GM21619 (cell line): ENCODE results near the gene NRL.

Experiments
- ATAC-seq: cut with Tn5 transposase; IDR thresholded peaks from one replicate; pipeline ENCODE4 v1.9.1; 2021; ENCODE audit not compliant: unreplicated experiment

The NRL gene

DNA sequence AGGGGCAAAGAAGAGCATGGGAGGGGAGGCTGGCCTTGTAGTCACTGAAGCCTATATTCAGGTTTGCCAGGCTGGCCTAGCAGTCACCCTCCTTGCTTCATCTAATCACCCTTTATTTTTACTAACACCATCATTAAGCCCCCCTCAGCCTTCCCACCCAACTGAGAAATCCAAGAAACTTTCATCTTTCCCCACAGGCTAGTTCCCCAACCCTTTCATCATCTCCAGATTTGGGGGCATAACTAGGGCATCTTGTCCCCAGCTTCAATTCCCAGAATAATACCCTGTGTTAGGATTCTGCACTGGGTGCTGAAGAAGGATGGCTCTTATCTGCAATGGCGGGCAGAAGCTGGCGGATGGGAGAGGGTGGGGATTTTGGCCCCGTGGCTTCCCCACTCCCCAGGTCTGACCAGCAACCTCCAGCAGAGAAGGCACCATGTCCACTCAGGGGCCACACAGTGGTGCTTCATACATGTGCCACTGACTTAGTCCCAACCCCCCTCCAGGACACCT is 13.7 kb downstream of the NRL start:
- no peak for ATAC-seq

GRCh38 chr14:24100197-24100981 is 14.4 kb downstream of the NRL start:
- ATAC-seq: no peak

- ATAC-seq: no peak
These were observed 15.6 kb downstream of the NRL start for GRCh38 chr14:24098927-24099813.

- no peak for ATAC-seq
These were observed 16.4 kb downstream of the NRL start for GRCh38 chr14:24098229-24098926.

DNA sequence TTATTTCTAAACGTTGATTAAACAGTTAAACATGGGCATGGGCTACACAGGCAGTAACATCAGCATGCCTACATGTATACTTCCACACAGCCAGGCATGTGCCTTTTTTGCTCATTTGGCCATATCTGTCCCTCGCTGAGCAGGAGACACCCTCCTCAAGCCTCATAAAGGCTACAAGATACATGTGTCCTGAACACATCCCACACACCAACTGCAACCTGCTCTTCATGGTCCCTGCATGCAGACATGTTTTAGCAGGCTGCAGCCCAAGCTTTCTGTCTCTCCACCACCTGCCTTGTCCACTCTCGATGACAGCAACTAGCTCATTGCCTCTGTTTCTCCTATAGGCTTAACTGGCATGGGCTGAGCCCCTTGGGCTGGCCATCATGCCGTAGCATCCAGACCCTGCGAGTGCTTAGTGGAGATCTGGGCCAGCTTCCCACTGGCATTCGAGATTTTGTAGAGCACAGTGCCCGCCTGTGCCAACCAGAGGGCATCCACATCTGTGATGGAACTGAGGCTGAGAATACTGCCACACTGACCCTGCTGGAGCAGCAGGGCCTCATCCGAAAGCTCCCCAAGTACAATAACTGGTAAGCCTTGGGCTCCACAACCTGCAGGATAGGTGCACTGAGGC is 18.1 kb downstream of the NRL start:
- ATAC-seq: no peak

DNA sequence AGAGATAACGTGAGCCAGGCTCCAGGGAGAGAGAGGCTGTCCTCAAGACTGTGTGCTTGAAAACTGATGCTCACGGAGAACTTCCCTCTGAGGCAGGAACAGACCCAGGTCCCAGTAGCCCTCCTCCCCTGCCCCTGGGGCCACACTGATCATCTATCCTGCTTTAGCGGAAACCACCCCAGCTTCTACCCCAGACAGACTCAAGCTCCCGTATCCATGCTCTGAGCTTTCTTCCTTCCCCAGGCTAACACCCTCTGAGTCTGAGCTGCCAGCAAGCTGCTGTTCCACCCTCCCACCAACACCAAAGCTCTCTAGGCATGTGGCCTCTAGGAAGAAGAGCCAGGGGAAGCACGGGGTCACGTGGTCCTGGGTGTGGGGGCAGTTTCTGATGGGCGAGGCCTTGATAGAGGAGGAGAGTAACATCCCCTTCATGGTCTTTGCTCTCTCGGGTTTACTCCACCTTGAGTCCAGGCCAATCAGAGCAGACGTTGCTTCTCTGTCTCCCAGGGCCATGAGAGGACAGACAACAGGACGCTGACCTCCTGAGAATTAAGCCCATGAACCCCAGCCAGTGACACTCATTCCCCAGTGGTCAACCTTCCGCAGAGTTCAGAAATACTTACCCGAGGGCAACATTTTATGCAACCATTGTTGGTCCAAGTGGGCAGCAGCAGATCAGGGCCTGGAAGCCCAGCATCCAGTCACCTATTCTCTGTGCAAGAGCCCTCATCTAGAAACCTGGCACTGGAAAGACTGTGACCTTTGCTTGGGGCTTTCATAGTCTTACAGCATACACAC is 19.3 kb downstream of the NRL start:
- ATAC-seq: peak; percentile 55

DNA sequence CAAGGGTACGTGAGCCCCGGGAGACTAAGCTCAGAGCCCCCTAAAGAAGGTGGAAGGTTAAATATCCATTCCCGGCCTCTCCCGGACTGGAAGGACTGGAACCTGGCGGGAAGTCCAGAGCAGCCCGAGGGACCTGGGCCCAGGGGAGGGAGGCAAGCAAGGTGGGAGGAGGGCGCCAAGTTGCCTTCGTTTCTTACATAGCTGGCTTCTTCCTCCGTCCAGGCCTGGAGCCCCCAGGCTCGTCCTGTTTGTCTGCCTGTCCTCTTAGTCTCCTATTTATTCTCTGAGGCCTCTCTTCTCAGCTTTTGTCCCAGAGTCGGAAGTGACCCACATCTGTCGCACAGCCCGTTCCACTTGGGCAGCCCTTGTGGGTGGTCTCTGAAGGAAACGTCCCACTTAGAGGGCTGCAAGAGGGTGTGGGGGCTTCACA is 19.9 kb downstream of the NRL start:
- ATAC-seq: no peak

DNA sequence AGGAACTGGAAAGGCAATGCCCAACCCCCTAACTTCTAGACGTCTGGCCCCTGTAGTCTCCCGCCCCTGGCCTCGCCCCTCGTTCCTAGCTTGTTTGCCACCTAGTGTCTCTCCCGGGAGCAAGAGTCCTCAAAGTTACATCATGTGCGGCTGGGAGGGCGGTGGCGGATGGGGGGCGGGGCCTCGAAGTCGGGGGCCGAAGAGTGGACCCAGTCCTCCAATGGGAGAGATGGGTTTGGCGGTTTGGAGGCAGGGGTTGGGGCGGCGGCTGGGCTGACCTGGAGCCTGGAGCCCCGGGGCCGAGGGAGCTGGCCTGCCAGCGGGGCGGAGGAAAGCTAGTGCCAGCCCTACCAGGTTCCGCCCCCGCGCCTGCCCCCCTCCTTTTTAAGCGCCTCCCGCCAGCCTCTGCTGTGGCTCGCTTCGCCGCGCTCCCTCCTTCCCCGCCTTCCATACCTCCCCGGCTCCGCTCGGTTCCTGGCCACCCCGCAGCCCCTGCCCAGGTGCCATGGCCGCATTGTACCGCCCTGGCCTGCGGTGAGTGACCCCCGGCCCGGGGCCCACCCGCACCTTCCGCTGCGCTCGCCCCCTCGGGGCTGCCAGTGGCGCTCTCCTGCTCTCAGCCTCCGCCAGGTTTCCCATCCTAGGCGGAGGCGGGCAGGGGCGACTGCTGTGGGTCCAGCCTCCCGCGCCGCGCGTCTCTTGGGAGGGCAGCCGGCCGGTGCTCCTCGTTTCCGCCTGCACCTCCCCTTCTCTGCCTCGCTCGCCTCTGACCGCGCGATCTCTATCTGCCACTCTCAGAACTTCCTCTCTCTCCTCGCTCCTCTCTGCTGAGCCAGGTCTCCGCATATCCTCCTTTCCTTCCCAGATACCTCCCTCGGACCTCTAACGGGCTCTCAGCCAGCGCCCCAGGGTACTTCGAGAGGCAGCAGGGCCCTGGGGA is 20.6 kb downstream of the NRL start, which contains the start of gene PCK2:
TSS of gene PCK2 (plus strand) at position 411 of the 940 bp plus-strand sequence. CDS start at position 506, 95 bp downstream.
- peak; percentile 48 for ATAC-seq

GRCh38 chr14:24093207-24093900 is 21.4 kb downstream of the NRL start:
- ATAC-seq: no peak

GRCh38 chr14:24092505-24093206 is 22.1 kb downstream of the NRL start:
- no peak for ATAC-seq

DNA sequence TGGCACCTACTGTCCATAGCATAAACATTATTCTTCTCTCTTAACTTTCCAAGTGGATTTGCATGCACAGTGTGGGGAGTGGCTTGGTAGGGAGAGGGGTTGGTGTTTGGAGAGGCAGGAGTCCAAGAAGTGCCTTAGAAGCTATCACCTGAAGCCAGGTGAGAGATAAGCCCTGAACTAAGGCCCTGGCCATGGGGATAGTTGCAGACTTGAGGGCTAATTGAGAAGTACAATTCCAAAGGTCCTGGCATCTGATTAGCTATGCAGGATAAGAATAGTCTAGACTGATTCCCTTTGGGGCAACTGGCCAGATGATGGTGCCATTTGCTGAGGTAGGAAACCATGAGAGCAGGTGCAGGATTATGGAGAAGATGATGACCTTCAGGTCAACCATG is 22.6 kb downstream of the NRL start:
- no peak for ATAC-seq

GRCh38 chr14:24089890-24090289 is 24.9 kb downstream of the NRL start:
- ATAC-seq: no peak

DNA sequence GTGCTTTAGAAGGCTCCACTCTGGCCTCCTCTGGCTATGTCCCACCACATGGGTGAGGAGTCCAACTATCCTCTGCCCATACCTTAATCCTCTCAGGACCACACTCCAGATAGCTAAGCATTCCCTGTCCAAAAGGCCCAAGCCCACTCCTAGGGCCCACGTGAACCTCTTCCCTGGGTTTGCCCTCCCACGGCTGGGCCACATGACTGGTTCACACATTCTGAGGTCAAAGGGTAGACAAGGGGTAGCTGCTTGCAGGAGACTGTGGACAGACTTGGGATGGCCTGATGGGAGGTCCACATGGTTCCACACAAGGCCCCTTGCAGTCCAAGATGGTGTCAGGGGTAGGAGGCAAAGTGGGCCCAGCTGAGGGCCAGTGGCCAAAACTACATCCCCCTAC is 26.7 kb downstream of the NRL start:
- ATAC-seq: no peak

GRCh38 chr14:24087004-24087403 is 27.7 kb downstream of the NRL start:
- ATAC-seq: no peak

GRCh38 chr14:24086193-24086955 is 28.4 kb downstream of the NRL start:
- no peak for ATAC-seq

DNA sequence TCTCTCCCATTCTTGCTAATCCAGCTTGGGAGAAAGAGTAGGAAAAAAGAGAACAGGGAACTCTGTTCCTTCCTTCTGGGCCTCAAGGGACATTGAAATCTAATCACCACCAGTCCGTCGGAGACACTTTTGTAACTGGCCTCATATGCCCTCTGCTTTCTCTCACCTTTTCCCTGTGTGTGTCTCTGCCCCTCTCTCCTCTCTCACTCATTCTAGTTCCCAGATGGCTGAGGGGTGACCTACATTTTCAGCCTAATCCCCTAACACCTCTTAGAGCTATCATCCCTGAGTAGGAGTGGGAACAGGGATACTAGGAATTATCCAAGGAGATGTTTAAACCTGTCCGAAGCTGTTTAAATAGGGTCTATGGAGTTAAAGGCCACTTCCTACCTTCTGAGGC is 29.5 kb downstream of the NRL start:
- ATAC-seq: no peak

DNA sequence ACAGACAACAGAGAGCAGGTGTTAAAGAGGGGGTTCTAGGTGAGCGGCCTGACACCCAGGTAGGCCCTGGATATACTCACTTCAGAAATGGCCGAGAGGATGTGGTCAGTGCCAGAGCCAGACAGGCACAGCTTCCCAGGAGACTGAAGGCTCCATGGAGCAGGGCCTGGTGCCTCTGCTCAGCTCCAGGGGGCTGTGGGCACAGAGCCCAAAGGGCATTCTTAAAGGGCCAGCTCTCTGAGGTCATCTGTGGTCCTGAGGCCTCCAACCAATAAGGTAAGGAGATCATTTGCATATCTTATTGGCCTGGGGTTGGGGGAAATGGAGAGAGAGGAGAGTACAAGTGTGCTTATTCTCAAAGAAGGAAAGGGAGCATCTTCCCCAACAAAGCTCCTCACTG is 30.3 kb downstream of the NRL start:
- ATAC-seq: no peak
